AG09319 (cell line): ENCODE results near the gene MYH10.
"Not testable (repeated sequence)": the region's sequence is repeated elsewhere in the genome, so short reads cannot be mapped to it uniquely, and the experiment has no call there.

ENCODE experiments used
- DNase-seq: peaks from one replicate; pipeline ENCODE4 v3.0.0-alpha.2; 2010; ENCODE audit warnings: low read depth; ENCODE audit errors: extremely low read depth
- CTCF ChIP-seq: IDR thresholded peaks from 2 replicates; pipeline ENCODE4 v1.5.1; 2011; ENCODE audit warnings: low read depth, mild to moderate bottlenecking, inconsistent platforms, low read length, moderate library complexity

Gene MYH10

GRCh38 chr17:8555062-8555461 lies 75.5 kb downstream of the MYH10 start:
- no peak for TF ChIP-seq CTCF
- no peak for DNase-seq

- no peak for TF ChIP-seq CTCF
- no peak for DNase-seq
These were observed 77.8 kb downstream of the MYH10 start for GRCh38 chr17:8552577-8553320.

GRCh38 chr17:8542599-8543502 lies 87.7 kb downstream of the MYH10 start:
- peak; percentile 93 for DNase-seq
- TF ChIP-seq CTCF = no peak

- not testable (repeated sequence) for DNase-seq
These were observed 90.5 kb downstream of the MYH10 start for GRCh38 chr17:8539976-8540375.

GRCh38 chr17:8537734-8538133 lies 92.8 kb downstream of the MYH10 start:
- no peak for DNase-seq
- no peak for TF ChIP-seq CTCF

GRCh38 chr17:8534498-8535188 lies 95.9 kb downstream of the MYH10 start:
- TF ChIP-seq CTCF = no peak
- DNase-seq = no peak

GRCh38 chr17:8532021-8532420 lies 98.5 kb downstream of the MYH10 start:
- TF ChIP-seq CTCF = no peak
- DNase-seq = no peak
